ENCODE data around the gene ATP1A3. TPM values are rescaled to one million over a fixed set of nuclear protein-coding genes. Genes with fewer than 3 reads are reported as not detected.

ATP1A3 gene
- total RNA-seq, 2 donors from 2014 or later, result 81.4 to 223 TPM

- TF ChIP-seq CTCF (IDR thresholded peaks at IDR 0.05), result no peak
- DNase-seq (ENCODE audit: low spot score), result no peak
- peak overlapping the region in 1 of 2 donors; percentile 5 for H3K4me3 ChIP-seq
- no peaks in the 10 kb centered on the region for H3K27me3 ChIP-seq
- no peaks in the 10 kb centered on the region for H3K9me3 ChIP-seq
- peak overlapping the region; percentile 88 to 96 for H3K27ac ChIP-seq
- H3K36me3 ChIP-seq, result peaks cover 22% of the 10 kb centered on the region
- H3K4me1 ChIP-seq, result peaks cover 0 to 28% of the 10 kb centered on the region in 2 donors
Measured at GRCh38 chr19:41991025-41991424, 3.0 kb downstream of the ATP1A3 start.

- peak overlapping the region; percentile 88 to 96 for H3K27ac ChIP-seq
Measured at GRCh38 chr19:41990615-41991014, 3.4 kb downstream of the ATP1A3 start.

GRCh38 chr19:41990028-41990427 lies 4.0 kb downstream of the ATP1A3 start:
- Histone ChIP-seq H3K9me3 (no peaks in the 10 kb centered on the region), H3K36me3 (peaks cover 27% of the 10 kb centered on the region), H3K27ac (peak overlapping the region in 1 of 2 donors; percentile 96), H3K4me1 (peaks cover 0 to 28% of the 10 kb centered on the region in 2 donors), H3K4me3 (no peak overlapping the region), H3K27me3 (no peaks in the 10 kb centered on the region)
- TF ChIP-seq CTCF (IDR thresholded peaks at IDR 0.05), result no peak
- no peak for DNase-seq (ENCODE audit: low spot score)

More at GRCh38 chr19:41990615-41991014, 3.4 kb downstream of the ATP1A3 start:
- Histone ChIP-seq H3K4me1 (peaks cover 0 to 28% of the 10 kb centered on the region in 2 donors), H3K27me3 (no peaks in the 10 kb centered on the region), H3K9me3 (no peaks in the 10 kb centered on the region), H3K36me3 (peaks cover 22% of the 10 kb centered on the region), H3K4me3 (no peak overlapping the region)
- DNase-seq (ENCODE audit: low spot score), result no peak
- TF ChIP-seq CTCF (IDR thresholded peaks at IDR 0.05), result no peak

- H3K4me1 ChIP-seq, result peaks cover 0 to 21% of the 10 kb centered on the region in 2 donors
- TF ChIP-seq CTCF (IDR thresholded peaks at IDR 0.05), result no peak
- no peak for DNase-seq (ENCODE audit: low spot score)
- H3K27me3 ChIP-seq, result no peaks in the 10 kb centered on the region
- H3K36me3 ChIP-seq, result peaks cover 29% of the 10 kb centered on the region
- H3K9me3 ChIP-seq, result no peaks in the 10 kb centered on the region
- H3K27ac ChIP-seq, result no peak overlapping the region
- H3K4me3 ChIP-seq, result no peak overlapping the region
Measured at GRCh38 chr19:41988947-41989346, 5.1 kb downstream of the ATP1A3 start.

GRCh38 chr19:41987141-41987860 lies 6.7 kb downstream of the ATP1A3 start:
- Histone ChIP-seq H3K36me3 (peaks cover 29% of the 10 kb centered on the region), H3K27ac (no peak overlapping the region), H3K27me3 (no peaks in the 10 kb centered on the region), H3K9me3 (no peaks in the 10 kb centered on the region), H3K4me3 (no peak overlapping the region), H3K4me1 (peaks cover 0 to 14% of the 10 kb centered on the region in 2 donors)
- no peak for DNase-seq (ENCODE audit: low spot score)
- TF ChIP-seq CTCF (IDR thresholded peaks at IDR 0.05), result no peak

- H3K4me1 ChIP-seq, result no peaks in the 10 kb centered on the region
- no peak overlapping the region for H3K27ac ChIP-seq
- TF ChIP-seq CTCF (IDR thresholded peaks at IDR 0.05), result no peak
- H3K9me3 ChIP-seq, result no peaks in the 10 kb centered on the region
- no peak overlapping the region for H3K4me3 ChIP-seq
- no peak for DNase-seq (ENCODE audit: low spot score)
- no peaks in the 10 kb centered on the region for H3K27me3 ChIP-seq
- H3K36me3 ChIP-seq, result peaks cover 43% of the 10 kb centered on the region
Measured at GRCh38 chr19:41984961-41985360, 9.1 kb downstream of the ATP1A3 start.

All from right atrium auricular region (tissue), 2 donors.